WTC11 (cell line): Measurements from ENCODE around the gene KCNE1. TPM values are rescaled to one million over a fixed set of nuclear protein-coding genes. Genes with fewer than 3 reads are reported as not detected.
A peak's percentile ranks its signal among the peaks of the same experiment; 100 is the strongest.

Experiments
- ATAC-seq: fragments of 200-7000 bp; cut with Tn5 transposase; 2 replicates; pipeline ENCODE4 v1.10.0; 2021; ENCODE audit warnings: mild to moderate bottlenecking, moderate library complexity
- CTCF ChIA-PET: fragments of 300-600 bp; sonication (Branson Sonifier 250); formaldehyde crosslinking; loops from one replicate; lab custom pipeline; 2021; ENCODE audit warnings: antibody characterized with exemption; lab: Charles Lee
- POLR2A ChIA-PET: fragments of 350-600 bp; sonication (Branson Sonifier 250); formaldehyde crosslinking; loops from one replicate; lab custom pipeline; 2021; ENCODE audit warnings: antibody characterized with exemption; lab: Charles Lee
- DNase-seq: peaks from one replicate; pipeline ENCODE4 v3.0.0; 2021; ENCODE audit warnings: low spot score
- H3K27ac Mint-ChIP-seq: 2 replicates; pipeline ENCODE4 v1.8.0; 2021; ENCODE audit warnings: mixed read lengths
- H3K27me3 Mint-ChIP-seq: 2 replicates; pipeline ENCODE4 v1.8.0; 2021; ENCODE audit warnings: low read depth, mild to moderate bottlenecking, moderate library complexity, mixed read lengths
- H3K36me3 Mint-ChIP-seq: 2 replicates; pipeline ENCODE4 v1.8.0; 2021; ENCODE audit warnings: mixed read lengths
- H3K4me1 Mint-ChIP-seq: 2 replicates; pipeline ENCODE4 v1.8.0; 2022; ENCODE audit warnings: mixed read lengths
- H3K4me3 Mint-ChIP-seq: 2 replicates; pipeline ENCODE4 v1.8.0; 2021; ENCODE audit warnings: mild to moderate bottlenecking, moderate library complexity, mixed read lengths
- H3K9me3 Mint-ChIP-seq: 2 replicates; pipeline ENCODE4 v1.8.0; 2021; ENCODE audit warnings: mixed read lengths
- FOXP1 ChIP-seq: sonication (generic); formaldehyde crosslinking; IDR thresholded peaks from 2 replicates; pipeline ENCODE4 v1.8.0; 2022; ENCODE audit warnings: missing genetic modification reagents, mild to moderate bottlenecking, moderate library complexity, borderline replicate concordance
- JUN ChIP-seq: sonication (generic); formaldehyde crosslinking; IDR thresholded peaks from 2 replicates; pipeline ENCODE4 v1.8.0; 2023; ENCODE audit warnings: mild to moderate bottlenecking, missing genetic modification reagents
- KAT7 ChIP-seq: sonication (generic); formaldehyde crosslinking; IDR thresholded peaks from 2 replicates; pipeline ENCODE4 v1.8.1; 2023; ENCODE audit warnings: missing genetic modification reagents, mild to moderate bottlenecking, borderline replicate concordance
- NFYB ChIP-seq: sonication (generic); formaldehyde crosslinking; conservative IDR thresholded peaks from 2 replicates; pipeline ENCODE4 v1.8.0; 2022; ENCODE audit warnings: low read depth, missing genetic modification reagents
- NR1H2 ChIP-seq: sonication (generic); formaldehyde crosslinking; IDR thresholded peaks from 2 replicates; pipeline ENCODE4 v1.9.0; 2021; ENCODE audit warnings: mild to moderate bottlenecking, moderate library complexity, missing genetic modification reagents
- RELA ChIP-seq: sonication (generic); formaldehyde crosslinking; IDR thresholded peaks from 2 replicates; pipeline ENCODE4 v1.8.1; 2022; ENCODE audit warnings: missing genetic modification reagents, mild to moderate bottlenecking, borderline replicate concordance
- SMAD3 ChIP-seq: sonication (generic); formaldehyde crosslinking; IDR thresholded peaks from 2 replicates; pipeline ENCODE4 v1.8.0; 2022; ENCODE audit warnings: missing genetic modification reagents, mild to moderate bottlenecking, borderline replicate concordance
- SP1 ChIP-seq: sonication (generic); formaldehyde crosslinking; conservative IDR thresholded peaks from 2 replicates; pipeline ENCODE4 v1.8.1; 2022; ENCODE audit warnings: missing genetic modification reagents
- TEAD1 ChIP-seq: sonication (generic); formaldehyde crosslinking; IDR thresholded peaks from 2 replicates; pipeline ENCODE4 v1.8.0; 2022; ENCODE audit warnings: mild to moderate bottlenecking, missing genetic modification reagents
- TP53 ChIP-seq: sonication (generic); formaldehyde crosslinking; IDR thresholded peaks from 2 replicates; pipeline ENCODE4 v1.8.1; 2023; ENCODE audit warnings: mild to moderate bottlenecking, missing genetic modification reagents
- ZNF138 ChIP-seq: sonication (generic); formaldehyde crosslinking; conservative IDR thresholded peaks from 2 replicates; pipeline ENCODE4 v1.8.1; 2022; ENCODE audit warnings: mild to moderate bottlenecking, moderate library complexity, missing genetic modification reagents
- ZNF219 ChIP-seq: sonication (generic); formaldehyde crosslinking; IDR thresholded peaks from 2 replicates; pipeline ENCODE4 v1.8.0; 2023; ENCODE audit warnings: missing genetic modification reagents, mild to moderate bottlenecking, borderline replicate concordance
- ZNF317 ChIP-seq: sonication (generic); formaldehyde crosslinking; IDR thresholded peaks from 2 replicates; pipeline ENCODE4 v1.8.1; 2023; ENCODE audit warnings: low read depth, mild to moderate bottlenecking, moderate library complexity, missing genetic modification reagents, borderline replicate concordance
- ZNF416 ChIP-seq: fragments of 250-450 bp; sonication (Bioruptor Pico); IDR thresholded peaks from 2 replicates; pipeline ENCODE4 v1.9.0; 2021; ENCODE audit warnings: mild to moderate bottlenecking, inconsistent platforms
- total RNA-seq: library from RNA; stranded (reverse); gene quantifications from 3 replicates; pipeline ENCODE4 v1.2.3, GENCODE V29; 2021
- TF ChIP-seq, protein P1 (sequence below): fragments of 250-450 bp; sonication (Bioruptor Pico); IDR thresholded peaks from 2 replicates; pipeline ENCODE4 v1.9.0; 2021; ENCODE audit warnings: mild to moderate bottlenecking
- TF ChIP-seq, protein P2 (sequence below): sonication (generic); formaldehyde crosslinking; IDR thresholded peaks from 2 replicates; pipeline ENCODE4 v1.8.1; 2022; ENCODE audit warnings: missing genetic modification reagents, borderline replicate concordance
- TF ChIP-seq, protein P3 (sequence below): sonication (generic); formaldehyde crosslinking; IDR thresholded peaks from 2 replicates; pipeline ENCODE4 v1.8.1; 2023; ENCODE audit warnings: mild to moderate bottlenecking, missing genetic modification reagents
- TF ChIP-seq, protein P4 (sequence below): fragments of 250-450 bp; sonication (Bioruptor Pico); conservative IDR thresholded peaks from 2 replicates; pipeline ENCODE4 v1.9.0; 2021; ENCODE audit warnings: mild to moderate bottlenecking
- TF ChIP-seq, protein P5 (sequence below): sonication (generic); formaldehyde crosslinking; IDR thresholded peaks from 2 replicates; pipeline ENCODE4 v1.8.0; 2022; ENCODE audit warnings: mild to moderate bottlenecking, missing genetic modification reagents
- TF ChIP-seq, protein P6 (sequence below): sonication (generic); formaldehyde crosslinking; conservative IDR thresholded peaks from 2 replicates; pipeline ENCODE4 v1.8.1; 2023; ENCODE audit warnings: mild to moderate bottlenecking, low read depth, missing genetic modification reagents, moderate library complexity
- TF ChIP-seq, protein P7 (sequence below): sonication (generic); formaldehyde crosslinking; IDR thresholded peaks from 2 replicates; pipeline ENCODE4 v1.8.0; 2023; ENCODE audit warnings: mild to moderate bottlenecking, missing genetic modification reagents

The KCNE1 gene
- total RNA-seq, 1 experiment from 2014 or later: 0.37 TPM

DNA sequence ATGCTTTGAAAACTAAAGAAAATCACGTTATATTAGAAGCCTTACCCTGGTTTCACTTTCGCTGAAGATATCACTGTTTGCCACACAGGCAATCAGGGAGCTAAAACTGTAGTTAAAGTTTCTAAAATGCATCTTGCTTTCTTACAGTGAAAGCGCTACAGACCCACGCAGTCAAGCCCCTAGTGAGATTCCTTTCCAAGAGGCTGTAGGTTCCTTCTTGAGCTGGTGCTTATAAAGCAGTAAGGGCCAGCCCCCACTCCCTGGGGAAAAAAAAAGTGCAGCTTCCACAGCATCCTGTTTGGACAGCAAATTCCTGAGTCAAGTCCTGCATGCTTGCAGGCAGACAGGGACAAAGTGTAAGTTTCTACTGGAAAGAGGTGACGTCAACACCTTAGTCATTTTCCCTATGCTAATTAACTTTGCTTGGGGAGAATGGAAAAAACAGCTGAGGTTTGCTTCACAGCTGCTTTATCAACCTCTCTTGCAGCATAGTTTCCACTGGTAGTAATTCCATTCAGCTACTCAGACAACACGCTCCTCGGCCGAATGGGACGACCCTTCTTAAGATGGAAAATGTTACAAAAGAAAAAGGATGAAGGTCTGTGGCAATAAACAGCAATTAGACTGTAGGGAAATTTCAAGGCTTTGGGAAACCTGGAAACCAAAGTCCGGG is 14.7 kb upstream of the KCNE1 start (continued):
- TF ChIP-seq, protein P1, sequence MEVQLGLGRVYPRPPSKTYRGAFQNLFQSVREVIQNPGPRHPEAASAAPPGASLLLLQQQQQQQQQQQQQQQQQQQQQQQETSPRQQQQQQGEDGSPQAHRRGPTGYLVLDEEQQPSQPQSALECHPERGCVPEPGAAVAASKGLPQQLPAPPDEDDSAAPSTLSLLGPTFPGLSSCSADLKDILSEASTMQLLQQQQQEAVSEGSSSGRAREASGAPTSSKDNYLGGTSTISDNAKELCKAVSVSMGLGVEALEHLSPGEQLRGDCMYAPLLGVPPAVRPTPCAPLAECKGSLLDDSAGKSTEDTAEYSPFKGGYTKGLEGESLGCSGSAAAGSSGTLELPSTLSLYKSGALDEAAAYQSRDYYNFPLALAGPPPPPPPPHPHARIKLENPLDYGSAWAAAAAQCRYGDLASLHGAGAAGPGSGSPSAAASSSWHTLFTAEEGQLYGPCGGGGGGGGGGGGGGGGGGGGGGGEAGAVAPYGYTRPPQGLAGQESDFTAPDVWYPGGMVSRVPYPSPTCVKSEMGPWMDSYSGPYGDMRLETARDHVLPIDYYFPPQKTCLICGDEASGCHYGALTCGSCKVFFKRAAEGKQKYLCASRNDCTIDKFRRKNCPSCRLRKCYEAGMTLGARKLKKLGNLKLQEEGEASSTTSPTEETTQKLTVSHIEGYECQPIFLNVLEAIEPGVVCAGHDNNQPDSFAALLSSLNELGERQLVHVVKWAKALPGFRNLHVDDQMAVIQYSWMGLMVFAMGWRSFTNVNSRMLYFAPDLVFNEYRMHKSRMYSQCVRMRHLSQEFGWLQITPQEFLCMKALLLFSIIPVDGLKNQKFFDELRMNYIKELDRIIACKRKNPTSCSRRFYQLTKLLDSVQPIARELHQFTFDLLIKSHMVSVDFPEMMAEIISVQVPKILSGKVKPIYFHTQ (CRISPR knock-in tag): no peak
- TF ChIP-seq KAT7 (CRISPR knock-in tag) (no peak), TEAD1 (CRISPR knock-in tag) (no peak), RELA (no peak), ZNF219 (CRISPR knock-in tag) (no peak), NFYB (no peak), ZNF317 (CRISPR knock-in tag) (no peak), JUN (no peak)
- TF ChIP-seq, protein P2, sequence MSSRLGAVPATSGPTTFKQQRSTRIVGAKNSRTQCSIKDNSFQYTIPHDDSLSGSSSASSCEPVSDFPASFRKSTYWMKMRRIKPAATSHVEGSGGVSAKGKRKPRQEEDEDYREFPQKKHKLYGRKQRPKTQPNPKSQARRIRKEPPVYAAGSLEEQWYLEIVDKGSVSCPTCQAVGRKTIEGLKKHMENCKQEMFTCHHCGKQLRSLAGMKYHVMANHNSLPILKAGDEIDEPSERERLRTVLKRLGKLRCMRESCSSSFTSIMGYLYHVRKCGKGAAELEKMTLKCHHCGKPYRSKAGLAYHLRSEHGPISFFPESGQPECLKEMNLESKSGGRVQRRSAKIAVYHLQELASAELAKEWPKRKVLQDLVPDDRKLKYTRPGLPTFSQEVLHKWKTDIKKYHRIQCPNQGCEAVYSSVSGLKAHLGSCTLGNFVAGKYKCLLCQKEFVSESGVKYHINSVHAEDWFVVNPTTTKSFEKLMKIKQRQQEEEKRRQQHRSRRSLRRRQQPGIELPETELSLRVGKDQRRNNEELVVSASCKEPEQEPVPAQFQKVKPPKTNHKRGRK (CRISPR knock-in tag): no peak
- TF ChIP-seq, protein P3, sequence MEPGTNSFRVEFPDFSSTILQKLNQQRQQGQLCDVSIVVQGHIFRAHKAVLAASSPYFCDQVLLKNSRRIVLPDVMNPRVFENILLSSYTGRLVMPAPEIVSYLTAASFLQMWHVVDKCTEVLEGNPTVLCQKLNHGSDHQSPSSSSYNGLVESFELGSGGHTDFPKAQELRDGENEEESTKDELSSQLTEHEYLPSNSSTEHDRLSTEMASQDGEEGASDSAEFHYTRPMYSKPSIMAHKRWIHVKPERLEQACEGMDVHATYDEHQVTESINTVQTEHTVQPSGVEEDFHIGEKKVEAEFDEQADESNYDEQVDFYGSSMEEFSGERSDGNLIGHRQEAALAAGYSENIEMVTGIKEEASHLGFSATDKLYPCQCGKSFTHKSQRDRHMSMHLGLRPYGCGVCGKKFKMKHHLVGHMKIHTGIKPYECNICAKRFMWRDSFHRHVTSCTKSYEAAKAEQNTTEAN (CRISPR knock-in tag): no peak

DNA sequence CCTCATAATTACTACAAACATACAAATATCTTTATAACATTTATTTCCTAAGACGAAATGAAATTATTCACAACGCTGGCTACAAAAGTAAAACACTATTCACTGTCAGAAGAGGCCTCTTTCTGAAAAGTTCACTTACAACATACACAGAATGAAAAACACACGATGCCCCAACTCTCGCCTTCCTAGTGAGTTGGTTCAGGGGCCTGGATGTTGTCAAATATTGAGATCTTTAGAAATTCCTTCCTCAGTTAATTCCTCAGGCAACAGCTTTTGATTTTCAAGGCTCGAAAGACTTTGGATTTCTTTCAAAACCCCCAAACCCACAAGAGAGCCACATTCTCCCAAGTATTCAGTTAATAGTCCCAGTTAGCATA is 14.2 kb upstream of the KCNE1 start:
- POLR2A ChIA-PET: interaction anchor here (0.6 to 0.8 kb wide), 3 partner anchors 9 to 1607 kb away, joined by 3 to 6 read pairs (median 3); no protein-coding TSS in a partner anchor
- DNase-seq (no peak), ATAC-seq (no peak)
- peak overlapping the region; percentile 12; the same call in 1 of the 2 replicates for H3K4me3 Mint-ChIP-seq
- H3K27ac Mint-ChIP-seq: peak overlapping the region; percentile 89
- CTCF ChIA-PET: interaction anchor here (1.0 to 3.1 kb wide), 6 partner anchors 9 to 77 kb away, joined by 3 to 15 read pairs (median 13); no protein-coding TSS in a partner anchor
- H3K36me3 Mint-ChIP-seq: peaks cover 5% of the 10 kb centered on the region
- peaks cover 6% of the 10 kb centered on the region for H3K27me3 Mint-ChIP-seq
- peaks cover 74% of the 10 kb centered on the region for H3K4me1 Mint-ChIP-seq
- peaks cover 12% of the 10 kb centered on the region for H3K9me3 Mint-ChIP-seq
- TF ChIP-seq ZNF416 (CRISPR knock-in tag) (no peak), SMAD3 (no peak), RELA (no peak), TP53 (CRISPR knock-in tag) (no peak), NR1H2 (CRISPR knock-in tag) (no peak), ZNF138 (CRISPR knock-in tag) (no peak), SP1 (CRISPR knock-in tag) (no peak), FOXP1 (CRISPR knock-in tag) (no peak)
- TF ChIP-seq, protein P4, sequence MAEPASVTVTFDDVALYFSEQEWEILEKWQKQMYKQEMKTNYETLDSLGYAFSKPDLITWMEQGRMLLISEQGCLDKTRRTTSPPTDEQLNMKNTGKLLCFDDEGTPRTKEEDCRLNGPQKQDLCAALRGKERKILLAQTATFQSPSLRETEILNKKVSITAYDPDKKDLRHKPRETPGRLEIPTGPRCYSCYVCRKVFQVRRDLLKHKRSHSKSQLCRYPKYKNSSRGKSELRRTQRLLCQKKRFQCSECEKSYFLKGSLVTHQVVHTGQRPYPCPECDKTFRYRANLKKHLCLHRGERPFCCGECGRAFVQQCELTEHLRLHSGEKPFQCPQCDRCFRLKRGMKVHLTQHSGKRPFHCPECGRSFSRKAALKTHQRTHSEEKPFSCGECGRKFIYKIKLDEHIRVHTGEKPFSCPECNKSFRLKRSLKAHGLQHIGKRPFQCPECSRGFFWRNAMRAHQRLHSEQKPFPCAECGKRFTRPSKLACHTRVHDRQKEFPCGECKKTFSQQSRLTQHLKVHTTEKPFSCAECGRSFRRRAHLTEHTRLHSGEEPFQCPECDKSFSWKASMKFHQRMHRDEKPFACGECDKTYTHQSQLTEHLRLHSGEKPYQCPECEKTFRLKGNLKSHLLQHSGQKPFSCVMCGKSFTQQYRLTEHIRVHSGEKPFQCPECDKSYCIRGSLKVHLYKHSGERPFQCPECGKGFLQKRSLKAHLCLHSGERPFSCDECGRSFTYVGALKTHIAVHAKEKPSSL (CRISPR knock-in tag): no peak
- TF ChIP-seq, protein P5, sequence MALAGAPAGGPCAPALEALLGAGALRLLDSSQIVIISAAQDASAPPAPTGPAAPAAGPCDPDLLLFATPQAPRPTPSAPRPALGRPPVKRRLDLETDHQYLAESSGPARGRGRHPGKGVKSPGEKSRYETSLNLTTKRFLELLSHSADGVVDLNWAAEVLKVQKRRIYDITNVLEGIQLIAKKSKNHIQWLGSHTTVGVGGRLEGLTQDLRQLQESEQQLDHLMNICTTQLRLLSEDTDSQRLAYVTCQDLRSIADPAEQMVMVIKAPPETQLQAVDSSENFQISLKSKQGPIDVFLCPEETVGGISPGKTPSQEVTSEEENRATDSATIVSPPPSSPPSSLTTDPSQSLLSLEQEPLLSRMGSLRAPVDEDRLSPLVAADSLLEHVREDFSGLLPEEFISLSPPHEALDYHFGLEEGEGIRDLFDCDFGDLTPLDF (CRISPR knock-in tag): no peak
- TF ChIP-seq, protein P6, sequence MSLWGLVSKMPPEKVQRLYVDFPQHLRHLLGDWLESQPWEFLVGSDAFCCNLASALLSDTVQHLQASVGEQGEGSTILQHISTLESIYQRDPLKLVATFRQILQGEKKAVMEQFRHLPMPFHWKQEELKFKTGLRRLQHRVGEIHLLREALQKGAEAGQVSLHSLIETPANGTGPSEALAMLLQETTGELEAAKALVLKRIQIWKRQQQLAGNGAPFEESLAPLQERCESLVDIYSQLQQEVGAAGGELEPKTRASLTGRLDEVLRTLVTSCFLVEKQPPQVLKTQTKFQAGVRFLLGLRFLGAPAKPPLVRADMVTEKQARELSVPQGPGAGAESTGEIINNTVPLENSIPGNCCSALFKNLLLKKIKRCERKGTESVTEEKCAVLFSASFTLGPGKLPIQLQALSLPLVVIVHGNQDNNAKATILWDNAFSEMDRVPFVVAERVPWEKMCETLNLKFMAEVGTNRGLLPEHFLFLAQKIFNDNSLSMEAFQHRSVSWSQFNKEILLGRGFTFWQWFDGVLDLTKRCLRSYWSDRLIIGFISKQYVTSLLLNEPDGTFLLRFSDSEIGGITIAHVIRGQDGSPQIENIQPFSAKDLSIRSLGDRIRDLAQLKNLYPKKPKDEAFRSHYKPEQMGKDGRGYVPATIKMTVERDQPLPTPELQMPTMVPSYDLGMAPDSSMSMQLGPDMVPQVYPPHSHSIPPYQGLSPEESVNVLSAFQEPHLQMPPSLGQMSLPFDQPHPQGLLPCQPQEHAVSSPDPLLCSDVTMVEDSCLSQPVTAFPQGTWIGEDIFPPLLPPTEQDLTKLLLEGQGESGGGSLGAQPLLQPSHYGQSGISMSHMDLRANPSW: no peak
- TF ChIP-seq, protein P7, sequence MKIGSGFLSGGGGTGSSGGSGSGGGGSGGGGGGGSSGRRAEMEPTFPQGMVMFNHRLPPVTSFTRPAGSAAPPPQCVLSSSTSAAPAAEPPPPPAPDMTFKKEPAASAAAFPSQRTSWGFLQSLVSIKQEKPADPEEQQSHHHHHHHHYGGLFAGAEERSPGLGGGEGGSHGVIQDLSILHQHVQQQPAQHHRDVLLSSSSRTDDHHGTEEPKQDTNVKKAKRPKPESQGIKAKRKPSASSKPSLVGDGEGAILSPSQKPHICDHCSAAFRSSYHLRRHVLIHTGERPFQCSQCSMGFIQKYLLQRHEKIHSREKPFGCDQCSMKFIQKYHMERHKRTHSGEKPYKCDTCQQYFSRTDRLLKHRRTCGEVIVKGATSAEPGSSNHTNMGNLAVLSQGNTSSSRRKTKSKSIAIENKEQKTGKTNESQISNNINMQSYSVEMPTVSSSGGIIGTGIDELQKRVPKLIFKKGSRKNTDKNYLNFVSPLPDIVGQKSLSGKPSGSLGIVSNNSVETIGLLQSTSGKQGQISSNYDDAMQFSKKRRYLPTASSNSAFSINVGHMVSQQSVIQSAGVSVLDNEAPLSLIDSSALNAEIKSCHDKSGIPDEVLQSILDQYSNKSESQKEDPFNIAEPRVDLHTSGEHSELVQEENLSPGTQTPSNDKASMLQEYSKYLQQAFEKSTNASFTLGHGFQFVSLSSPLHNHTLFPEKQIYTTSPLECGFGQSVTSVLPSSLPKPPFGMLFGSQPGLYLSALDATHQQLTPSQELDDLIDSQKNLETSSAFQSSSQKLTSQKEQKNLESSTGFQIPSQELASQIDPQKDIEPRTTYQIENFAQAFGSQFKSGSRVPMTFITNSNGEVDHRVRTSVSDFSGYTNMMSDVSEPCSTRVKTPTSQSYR (CRISPR knock-in tag): no peak
